ENCODE measurements around the gene NCDN.

NCDN gene

DNA sequence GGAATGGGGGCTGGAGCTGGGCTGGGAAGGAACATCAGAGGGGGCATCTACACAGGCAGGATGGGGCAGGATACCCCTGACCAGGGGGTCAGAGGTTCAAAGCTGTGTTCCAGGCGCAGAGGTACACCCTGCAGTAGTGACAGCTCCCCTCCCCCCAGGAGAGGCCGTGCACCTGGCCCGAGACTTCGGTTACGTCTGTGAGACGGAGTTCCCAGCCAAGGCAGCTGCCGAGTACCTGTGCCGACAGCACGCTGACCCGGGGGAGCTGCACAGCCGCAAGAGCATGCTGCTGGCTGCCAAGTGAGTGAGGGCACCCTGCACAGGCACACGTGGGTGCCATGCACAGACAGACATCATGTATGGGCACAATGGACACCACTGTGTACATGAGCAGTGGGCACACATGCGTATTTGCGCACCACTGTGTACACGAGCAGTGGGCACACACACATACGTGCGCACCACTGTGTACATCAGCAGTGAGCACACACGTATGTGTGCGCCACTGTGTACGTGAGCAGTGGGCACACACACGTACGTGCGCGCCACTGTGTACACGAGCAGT, 33.0 kb downstream of the NCDN start:
- DNase-seq, result no peak

DNA sequence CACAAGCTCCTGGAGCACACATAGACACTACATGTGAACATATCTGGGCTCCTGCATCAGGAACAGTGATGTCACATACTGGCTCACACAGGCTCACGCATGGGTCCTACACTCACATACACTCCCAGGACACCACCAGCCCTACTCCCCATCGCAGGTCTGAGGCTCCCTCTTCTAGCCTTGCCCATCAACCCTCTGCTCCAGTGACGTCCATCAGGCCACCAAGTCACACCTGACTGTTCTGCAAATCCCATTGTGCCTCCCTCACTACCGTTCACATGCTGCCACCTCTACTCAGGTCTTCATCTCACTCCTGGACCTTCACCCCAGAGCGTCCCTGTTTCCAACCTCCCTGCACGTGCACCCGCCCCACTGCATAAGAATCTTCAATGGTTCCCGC, 33.6 kb downstream of the NCDN start:
- DNase-seq, result no peak

DNA sequence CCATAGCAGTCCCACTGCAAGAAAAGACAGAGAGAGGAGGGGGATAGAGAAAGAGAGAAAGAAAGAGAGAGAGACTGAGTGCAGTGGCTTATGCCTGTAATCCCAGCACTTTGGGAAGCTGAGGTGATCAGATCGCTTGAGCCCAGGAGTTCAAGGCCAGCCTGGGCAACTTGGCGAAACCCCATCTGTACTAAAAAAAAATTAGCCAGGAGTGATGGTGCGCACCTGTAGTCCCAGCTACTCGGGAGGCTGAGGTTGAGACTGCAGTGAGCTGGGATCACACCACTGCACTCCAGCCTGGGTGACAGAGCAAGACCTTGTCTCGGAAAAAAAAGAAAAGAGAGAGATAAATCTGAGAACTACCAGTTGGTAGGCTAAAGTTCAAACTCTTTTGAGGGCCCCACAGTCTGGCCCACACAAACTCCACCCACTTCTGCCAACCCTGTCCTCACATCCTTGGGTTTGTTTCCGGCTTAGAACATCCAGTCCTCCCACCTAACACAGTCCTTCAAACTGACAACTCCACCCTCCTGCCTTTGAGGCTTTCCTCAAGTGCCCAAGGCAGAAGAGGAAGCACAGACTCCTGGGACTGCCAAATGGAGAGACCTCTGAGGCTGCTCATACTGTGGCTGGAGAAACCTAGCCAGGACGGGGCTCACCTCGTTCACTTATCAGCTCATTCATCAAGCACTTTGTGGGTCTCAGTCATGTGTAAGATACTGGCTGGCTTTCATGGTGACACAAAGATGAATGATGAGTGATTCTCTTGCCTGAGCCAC, 35.6 kb downstream of the NCDN start:
- no peak for DNase-seq

DNA sequence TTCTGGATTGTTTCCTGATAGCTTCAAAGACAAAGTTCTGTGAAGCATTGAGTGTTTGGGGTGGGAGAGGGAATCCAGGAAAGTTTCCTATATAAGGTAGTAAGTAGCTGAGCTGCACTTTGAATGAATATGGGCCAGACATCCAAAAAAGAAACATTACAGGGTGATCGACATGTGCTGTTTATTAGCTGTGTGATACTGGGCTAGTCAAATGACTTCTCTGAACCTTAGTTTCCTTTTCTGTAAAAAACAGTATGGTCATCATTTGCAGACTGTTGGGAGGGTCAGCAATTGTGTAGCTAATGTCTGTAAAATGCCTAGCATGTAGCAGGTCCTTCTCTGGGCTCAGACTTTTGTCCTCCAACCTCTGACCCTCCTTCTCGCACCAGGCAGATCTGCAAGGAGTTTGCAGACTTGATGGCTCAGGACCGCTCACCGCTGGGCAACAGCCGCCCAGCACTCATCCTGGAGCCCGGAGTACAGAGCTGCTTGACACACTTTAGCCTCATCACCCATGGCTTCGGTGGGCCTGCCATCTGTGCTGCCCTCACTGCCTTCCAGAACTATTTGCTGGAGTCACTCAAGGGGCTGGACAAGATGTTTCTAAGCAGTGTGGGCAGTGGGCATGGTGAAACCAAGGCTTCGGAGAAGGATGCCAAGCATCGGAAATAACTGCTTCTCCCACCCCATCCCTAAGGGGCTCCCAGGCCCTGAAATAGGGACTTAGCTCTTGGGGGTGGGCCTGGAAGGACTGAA, 36.6 kb downstream of the NCDN start:
- DNase-seq, result no peak

DNA sequence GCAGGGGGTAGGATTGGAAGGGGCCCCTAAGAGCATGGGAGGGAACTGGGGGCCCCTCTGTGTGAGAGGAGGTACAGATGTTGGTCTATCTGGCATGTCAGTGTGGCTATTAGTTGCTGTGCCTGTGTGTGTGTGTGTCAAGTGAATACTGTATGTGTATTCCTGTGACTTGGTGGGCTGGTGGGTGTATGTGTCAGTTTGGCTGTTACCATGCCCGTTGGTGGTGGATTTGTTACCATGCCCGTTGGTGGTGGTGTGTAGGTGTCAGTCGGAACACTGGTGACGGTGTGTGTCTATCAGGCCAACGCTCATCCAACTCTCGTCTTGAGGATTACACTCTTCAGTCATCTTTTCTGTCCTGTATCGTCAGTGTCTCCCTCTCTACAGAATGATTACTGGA, 38.1 kb downstream of the NCDN start:
- no peak for DNase-seq

DNA sequence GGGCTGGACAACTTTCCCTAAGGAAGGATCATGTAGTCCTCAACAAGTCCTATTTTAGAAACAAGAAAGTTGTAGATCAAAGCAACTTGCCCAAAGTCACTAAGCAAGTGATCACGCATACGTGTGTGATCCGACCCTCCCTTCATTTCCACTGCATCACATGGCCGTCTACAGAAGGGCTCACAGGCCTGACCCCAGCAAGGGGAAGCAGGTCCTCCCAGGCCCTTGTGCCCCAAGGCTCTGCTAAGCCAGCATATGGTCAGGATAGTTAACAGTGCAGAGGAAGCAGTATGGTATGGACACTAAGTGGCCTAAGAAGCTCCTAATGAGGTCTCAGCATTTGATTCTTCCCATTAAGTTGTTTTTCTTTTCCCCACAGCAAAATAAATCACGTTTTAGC, 40.3 kb downstream of the NCDN start:
- no peak for DNase-seq

DNA sequence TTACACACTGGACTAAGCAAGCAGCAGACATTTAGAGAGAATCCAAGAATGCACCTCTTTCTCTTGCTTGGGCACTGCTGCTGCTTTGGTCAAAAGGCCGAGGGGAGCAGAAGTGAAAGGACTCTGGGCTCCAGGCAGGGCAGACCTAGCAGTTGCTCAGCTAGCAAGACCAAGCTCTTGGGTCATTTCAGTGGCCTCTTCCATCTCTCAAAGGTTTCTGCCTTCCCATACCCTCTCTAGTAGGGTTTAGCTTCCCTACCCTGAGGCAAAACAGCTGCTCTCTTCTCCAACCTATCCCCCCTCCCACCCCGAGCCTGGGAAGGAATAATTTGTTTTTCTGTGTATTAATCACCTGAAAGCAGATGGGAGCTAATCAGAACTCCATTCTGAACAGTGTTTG, 41.3 kb downstream of the NCDN start:
- DNase-seq, result no peak

DNA sequence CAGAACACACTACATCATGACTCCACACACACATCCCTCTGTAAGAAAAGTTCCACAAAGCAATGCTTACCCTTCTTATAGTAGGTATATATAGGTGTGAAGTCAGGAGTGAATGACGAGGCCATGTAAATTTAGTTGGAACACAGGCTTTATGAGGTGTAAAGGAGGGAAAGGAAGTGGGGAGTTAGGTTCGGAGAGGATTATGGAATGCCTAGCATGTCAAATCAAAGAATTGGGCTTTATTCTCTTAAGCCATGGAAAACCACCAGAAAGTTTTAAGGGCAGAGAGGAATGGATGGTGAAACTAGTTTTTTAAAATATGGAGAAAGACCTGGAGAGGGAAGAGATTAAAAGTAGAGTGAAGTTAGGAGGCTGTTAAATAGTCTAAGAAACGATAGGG, 41.8 kb downstream of the NCDN start:
- no peak for DNase-seq

DNA sequence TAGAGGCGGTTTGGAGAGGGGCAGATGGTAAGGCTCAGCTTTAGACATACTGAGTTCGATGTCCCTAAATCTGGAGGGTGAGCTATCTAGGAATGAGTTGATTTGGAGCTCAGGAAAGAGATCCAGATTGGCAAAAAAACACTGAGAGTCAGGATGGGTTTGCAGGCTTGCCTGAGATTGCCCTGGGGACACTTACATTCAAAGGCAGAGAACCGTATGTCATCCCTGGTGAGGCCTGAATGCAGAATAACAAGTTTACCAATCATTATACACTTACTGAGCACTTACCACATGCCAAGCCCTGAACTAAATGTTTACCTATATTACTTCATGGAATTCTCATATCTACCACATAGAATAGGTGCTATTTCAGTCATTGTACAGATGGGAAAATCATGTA, 43.0 kb downstream of the NCDN start:
- no peak for DNase-seq

DNA sequence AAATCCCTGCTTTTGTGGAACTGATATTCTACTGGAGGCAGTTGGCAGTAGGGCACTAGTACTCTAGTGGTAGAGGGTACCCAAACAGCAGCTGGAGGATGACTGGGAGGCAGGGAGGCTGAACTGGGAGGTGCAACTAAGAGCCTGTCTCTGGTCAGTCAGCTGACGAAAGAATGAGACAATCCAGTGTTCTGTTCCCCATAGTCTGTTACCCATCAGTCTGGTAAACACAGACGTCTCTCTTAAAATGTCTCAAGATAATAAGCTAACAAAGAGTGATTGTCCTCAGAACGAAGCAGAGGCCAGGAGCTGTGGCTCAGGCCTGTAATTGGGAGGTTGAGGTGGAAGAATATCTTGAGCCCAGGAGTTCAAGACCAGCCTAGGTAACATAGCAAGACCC, 45.9 kb downstream of the NCDN start:
- DNase-seq, result no peak

DNA sequence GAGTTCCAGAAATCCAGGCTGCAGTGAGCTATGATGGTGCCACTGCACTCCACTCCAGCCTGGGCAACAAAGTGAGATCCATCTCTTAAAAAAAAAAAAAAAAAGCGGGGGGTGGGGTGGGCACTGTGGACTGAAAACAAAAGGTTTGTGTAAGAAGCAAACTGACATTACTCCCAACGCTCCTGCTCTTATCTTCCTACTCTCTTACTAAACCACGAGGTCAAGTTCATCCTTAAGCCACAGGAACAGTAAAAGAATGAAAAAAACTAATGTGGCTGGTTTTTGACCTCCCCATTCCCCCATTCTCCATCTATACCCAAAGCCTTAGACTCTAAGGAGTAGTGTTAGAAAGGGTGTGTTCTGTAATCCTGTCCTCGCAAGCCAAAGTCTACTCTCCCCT, 46.3 kb downstream of the NCDN start:
- no peak for DNase-seq

DNA sequence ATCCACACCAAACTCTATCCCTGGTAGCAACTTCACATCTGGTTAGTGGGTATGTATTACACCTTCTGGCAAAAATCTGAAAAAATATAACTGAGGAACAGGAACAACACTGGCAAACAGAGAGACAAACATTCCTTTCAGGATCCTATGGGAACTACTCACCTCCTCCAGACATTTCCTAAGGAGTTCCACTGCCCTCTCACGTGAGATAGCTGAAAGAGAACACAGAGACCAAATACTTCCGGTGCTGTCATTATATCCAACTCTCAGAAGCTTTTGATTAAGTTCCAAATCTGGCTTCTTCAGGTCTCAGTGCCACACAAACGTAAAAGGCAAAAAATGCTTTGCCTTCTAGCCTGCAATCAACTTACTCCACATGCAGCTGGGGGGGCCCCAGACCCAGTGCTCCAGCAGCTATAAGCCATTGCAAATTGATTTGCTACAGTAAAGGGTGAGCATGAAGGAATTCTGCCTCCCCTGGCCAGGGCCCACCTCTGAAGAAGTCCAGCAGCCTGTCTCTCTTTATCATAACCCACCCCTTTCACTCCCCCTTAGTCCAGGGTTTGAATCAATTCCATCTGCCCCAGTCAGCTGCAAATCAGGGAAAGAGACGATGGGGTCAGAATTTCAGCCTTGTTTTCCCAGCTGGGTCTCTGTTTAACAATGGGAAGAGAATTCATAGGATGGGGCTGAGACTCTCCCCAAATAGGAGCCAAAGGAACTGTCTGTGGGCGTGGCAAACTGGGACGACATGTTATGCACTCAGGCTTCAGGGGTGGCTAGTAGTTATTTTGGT, 47.7 kb downstream of the NCDN start:
- DNase-seq, result no peak

DNA sequence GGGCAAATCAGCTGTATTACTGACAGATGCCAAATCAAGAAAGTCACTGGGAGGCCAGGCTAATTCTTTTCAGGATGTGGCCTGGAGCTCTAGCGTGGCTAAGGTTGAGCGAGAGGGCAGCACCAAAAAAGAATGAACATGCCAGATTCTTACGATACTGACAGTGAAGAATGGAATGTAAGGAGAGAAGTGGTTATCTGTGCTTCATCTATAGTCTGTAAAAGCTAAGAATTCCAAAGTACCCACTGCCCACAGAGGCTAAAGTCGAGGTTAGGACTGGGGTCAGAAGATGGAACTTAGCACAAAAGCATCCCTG, 48.2 kb downstream of the NCDN start:
- DNase-seq, result no peak

DNA sequence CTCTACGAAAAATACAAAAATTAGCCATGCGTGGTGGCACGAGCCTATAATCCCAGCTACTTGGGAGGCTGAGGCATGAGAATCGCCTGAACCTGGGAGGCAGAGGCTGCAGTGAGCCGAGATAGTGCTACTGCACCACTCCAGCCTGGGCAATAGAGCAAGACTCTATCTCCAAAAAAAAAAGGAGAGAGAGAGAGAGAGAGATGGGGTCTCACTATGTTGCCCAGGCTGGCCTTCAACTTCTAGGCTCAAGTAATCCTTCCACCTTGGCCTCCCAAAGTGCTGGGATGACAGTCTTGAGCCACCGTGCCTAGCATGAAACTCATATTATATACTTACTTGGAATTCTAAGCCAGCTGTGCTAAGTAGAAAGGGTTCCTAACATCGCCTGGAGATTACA, 54.1 kb downstream of the NCDN start:
- DNase-seq, result no peak

DNA sequence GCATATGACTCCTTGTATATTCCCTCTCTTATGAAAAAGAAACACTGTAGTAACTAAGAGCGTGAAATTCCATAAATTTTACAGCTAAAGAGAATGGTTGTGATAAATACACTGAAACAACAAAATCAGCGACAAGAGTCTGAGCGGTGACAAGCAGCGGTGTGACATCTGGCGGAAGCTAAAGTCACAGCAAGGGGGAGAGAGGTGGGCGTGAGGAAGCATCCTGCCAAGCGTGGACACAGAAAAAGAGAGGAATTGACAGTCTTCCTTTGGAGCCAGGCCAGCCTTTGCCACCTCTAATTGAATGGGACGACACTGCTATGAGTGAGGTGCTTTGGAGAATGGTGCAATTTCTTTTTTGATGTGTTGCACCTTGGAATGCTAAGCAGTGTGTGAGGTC, 57.8 kb downstream of the NCDN start:
- DNase-seq, result no peak
